ENCODE data around the gene PKP1. TPM values are rescaled to one million over a fixed set of nuclear protein-coding genes. Genes with fewer than 3 reads are reported as not detected.

Gene PKP1
- polyA plus RNA-seq, 1 experiment: 0.05 TPM

DNA sequence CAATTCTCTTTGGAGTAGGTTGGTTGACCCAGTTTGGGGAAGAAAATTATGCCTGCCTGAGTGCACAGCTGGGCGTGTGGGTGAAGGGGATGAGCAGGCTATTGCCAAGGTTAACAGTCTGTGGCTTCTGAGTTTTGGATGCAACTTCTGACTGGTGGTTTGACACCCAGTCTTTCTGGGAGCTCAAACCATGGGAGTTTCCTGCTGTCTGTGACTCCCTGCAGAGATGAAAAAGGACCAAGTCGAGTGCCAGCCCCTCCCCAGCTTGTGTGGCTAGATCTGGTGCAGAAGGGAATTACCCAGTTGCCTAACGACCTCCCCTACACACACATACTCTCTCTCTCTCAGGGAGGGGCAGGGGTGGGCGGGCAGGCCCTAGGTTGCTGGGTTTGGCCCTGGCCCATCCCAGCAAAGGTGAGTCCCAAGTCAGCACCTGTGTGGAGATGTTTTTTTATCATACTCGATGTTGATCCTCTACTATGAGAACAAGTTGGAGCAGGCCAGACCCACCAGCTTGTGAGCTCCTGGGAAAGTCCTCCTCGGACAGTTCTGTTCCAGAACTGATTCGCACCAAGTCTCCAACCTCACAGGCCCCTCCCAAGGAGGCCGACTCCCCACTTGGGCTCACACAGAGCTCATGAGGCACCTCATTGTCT, 28.2 kb downstream of the PKP1 start:
- H3K27me3 ChIP-seq (ENCODE audit: control insufficient read depth, insufficient read depth, low read length): peaks cover 8% of the 10 kb centered on the region
- H3K36me3 ChIP-seq (ENCODE audit: control insufficient read depth, insufficient read depth, low read length): no peaks in the 10 kb centered on the region
- CTCF ChIA-PET: no interaction called here
- POLR2A ChIA-PET: no interaction called here
- no peak for DNase-seq (ENCODE audit: low read depth)
- no peak for TF ChIP-seq CTCF (IDR thresholded peaks at IDR 0.05; ENCODE audit: insufficient read depth, low read depth, low read length)
- no peak overlapping the region for H3K4me3 ChIP-seq (ENCODE audit: low read depth, low read length)

DNA sequence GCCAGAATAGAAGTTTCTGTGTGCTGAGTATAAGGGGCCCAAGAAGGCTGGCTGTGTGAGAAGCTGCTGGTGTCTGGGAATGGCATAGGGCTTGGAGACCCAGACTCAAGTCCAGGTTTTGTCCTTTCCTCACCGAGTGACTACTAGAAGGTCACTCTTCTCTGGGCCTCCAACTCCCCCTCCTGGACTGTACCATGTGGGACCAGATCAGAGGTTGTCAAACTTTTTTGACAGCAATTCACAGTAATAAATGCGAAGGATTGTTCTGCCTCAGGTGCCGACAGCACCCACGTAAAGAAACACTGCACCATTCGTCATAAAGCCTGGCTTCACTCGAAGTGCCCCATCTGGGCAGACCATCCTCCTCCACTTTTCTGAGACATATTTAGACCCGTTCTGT, 29.0 kb downstream of the PKP1 start:
- ChIA-PET POLR2A (no interaction called here), CTCF (interaction anchor here (3.7 kb wide), 1 partner anchor 35 kb away, joined by 17 read pairs; no protein-coding TSS in a partner anchor)
- Histone ChIP-seq H3K36me3 (ENCODE audit: control insufficient read depth, insufficient read depth, low read length) (no peaks in the 10 kb centered on the region), H3K4me3 (ENCODE audit: low read depth, low read length) (no peak overlapping the region), H3K27me3 (ENCODE audit: control insufficient read depth, insufficient read depth, low read length) (peaks cover 9% of the 10 kb centered on the region)
- no peak for DNase-seq (ENCODE audit: low read depth)
- no peak for TF ChIP-seq CTCF (IDR thresholded peaks at IDR 0.05; ENCODE audit: insufficient read depth, low read depth, low read length)

DNA sequence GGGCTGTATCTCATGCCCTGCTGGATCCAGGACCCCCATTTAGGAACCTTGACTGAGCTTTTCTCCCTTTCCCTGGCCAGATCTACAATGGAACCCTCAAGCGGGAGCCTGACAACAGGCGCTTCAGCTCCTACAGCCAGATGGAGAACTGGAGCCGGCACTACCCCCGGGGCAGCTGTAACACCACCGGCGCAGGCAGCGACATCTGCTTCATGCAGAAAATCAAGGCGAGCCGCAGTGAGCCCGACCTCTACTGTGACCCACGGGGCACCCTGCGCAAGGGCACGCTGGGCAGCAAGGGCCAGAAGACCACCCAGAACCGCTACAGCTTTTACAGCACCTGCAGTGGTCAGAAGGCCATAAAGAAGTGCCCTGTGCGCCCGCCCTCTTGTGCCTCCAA, 29.8 kb downstream of the PKP1 start:
- DNase-seq (ENCODE audit: low read depth): no peak
- CTCF ChIA-PET: interaction anchor here (3.7 kb wide), 1 partner anchor 34 kb away, joined by 17 read pairs; no protein-coding TSS in a partner anchor
- POLR2A ChIA-PET: no interaction called here
- Histone ChIP-seq H3K36me3 (ENCODE audit: control insufficient read depth, insufficient read depth, low read length) (no peaks in the 10 kb centered on the region), H3K4me3 (ENCODE audit: low read depth, low read length) (no peak overlapping the region), H3K27me3 (ENCODE audit: control insufficient read depth, insufficient read depth, low read length) (peaks cover 9% of the 10 kb centered on the region)
- TF ChIP-seq CTCF (IDR thresholded peaks at IDR 0.05; ENCODE audit: insufficient read depth, low read depth, low read length): no peak

DNA sequence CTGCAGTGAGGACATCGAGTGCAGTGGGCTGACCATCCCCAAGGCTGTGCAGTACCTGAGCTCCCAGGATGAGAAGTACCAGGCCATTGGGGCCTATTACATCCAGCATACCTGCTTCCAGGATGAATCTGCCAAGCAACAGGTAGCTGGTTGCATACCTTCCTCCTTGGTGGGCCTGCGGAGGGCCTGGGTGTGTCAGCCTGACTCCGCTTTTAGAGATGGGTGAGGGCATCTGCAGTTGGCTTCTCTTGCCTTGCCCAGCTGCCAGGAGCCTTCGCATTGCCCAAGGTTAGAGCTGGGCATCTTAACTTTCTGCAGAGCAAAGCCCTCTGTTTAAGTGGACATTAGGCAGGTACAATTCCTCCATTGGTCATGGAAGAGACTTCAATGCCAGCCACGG, 33.2 kb downstream of the PKP1 start:
- CTCF ChIA-PET: interaction anchor here (1.0 to 1.6 kb wide), 2 partner anchors 30 to 44 kb away, joined by 4 to 6 read pairs; no protein-coding TSS in a partner anchor
- H3K27me3 ChIP-seq (ENCODE audit: control insufficient read depth, insufficient read depth, low read length): peaks cover 6% of the 10 kb centered on the region; the same call in 1 of the 2 replicates
- POLR2A ChIA-PET: no interaction called here
- no peak for TF ChIP-seq CTCF (IDR thresholded peaks at IDR 0.05; ENCODE audit: insufficient read depth, low read depth, low read length)
- no peak overlapping the region for H3K4me3 ChIP-seq (ENCODE audit: low read depth, low read length)
- H3K36me3 ChIP-seq (ENCODE audit: control insufficient read depth, insufficient read depth, low read length): no peaks in the 10 kb centered on the region
- no peak for DNase-seq (ENCODE audit: low read depth)

- Histone ChIP-seq H3K36me3 (ENCODE audit: control insufficient read depth, insufficient read depth, low read length) (no peaks in the 10 kb centered on the region), H3K27me3 (ENCODE audit: control insufficient read depth, insufficient read depth, low read length) (peaks cover 6% of the 10 kb centered on the region; the same call in 1 of the 2 replicates), H3K4me3 (ENCODE audit: low read depth, low read length) (no peak overlapping the region)
- POLR2A ChIA-PET: no interaction called here
- DNase-seq (ENCODE audit: low read depth): no peak
- CTCF ChIA-PET: interaction anchor here (1.6 kb wide), 1 partner anchor 29 kb away, joined by 6 read pairs; no protein-coding TSS in a partner anchor
- TF ChIP-seq CTCF (IDR thresholded peaks at IDR 0.05; ENCODE audit: insufficient read depth, low read depth, low read length): no peak
These were observed 34.2 kb downstream of the PKP1 start for GRCh38 chr1:201317551-201317950.

Data from BJ (cell line).